ENCODE measurements around the gene TMEM184C. TPM values are rescaled to one million over a fixed set of nuclear protein-coding genes. Genes with fewer than 3 reads are reported as not detected.

Gene TMEM184C
- total RNA-seq, 6 experiments from 2014 or later = 19.0 to 25.3 (median 21.3) TPM

DNA sequence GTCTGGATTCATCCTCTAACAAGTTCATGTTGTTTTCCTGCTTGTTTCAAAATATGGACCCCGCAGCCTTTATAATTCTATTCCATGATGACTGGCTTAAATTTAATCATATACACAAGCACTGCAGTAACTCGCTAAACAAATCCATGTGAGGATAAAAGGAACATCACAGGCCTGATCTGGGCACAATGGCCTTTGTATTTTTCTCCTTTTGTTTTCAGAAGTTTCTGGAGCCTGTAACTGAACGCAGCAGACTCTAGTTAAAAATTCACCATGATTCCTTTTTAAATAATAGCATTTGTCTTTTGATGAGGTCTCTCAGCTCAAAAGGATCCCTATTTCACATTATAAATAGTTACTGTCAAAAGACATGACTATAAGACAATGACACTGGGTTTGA is 30.2 kb upstream of the TMEM184C start:
- no peak for ATAC-seq
- Histone ChIP-seq H3K36me3 (no peaks in the 10 kb centered on the region), H3K4me1 (no peaks in the 10 kb centered on the region), H3K4me3 (no peak overlapping the region), H3K27ac (no peak overlapping the region), H3K9me3 (no peaks in the 10 kb centered on the region), H3K27me3 (peaks cover 0 to 2% of the 10 kb centered on the region in 2 donors)
- no peak for DNase-seq
- 74% methylated on average over 3 of the region's 3 CpGs for WGBS (ENCODE audit: insufficient coverage, low coverage, low lambda C conversion rate, missing lambda C conversion rate)
- intact Hi-C loops (cut with DNase I) = no loop called here
- no peak for TF ChIP-seq POLR2A (IDR thresholded peaks at IDR 0.05)
- TF ChIP-seq, protein P1, sequence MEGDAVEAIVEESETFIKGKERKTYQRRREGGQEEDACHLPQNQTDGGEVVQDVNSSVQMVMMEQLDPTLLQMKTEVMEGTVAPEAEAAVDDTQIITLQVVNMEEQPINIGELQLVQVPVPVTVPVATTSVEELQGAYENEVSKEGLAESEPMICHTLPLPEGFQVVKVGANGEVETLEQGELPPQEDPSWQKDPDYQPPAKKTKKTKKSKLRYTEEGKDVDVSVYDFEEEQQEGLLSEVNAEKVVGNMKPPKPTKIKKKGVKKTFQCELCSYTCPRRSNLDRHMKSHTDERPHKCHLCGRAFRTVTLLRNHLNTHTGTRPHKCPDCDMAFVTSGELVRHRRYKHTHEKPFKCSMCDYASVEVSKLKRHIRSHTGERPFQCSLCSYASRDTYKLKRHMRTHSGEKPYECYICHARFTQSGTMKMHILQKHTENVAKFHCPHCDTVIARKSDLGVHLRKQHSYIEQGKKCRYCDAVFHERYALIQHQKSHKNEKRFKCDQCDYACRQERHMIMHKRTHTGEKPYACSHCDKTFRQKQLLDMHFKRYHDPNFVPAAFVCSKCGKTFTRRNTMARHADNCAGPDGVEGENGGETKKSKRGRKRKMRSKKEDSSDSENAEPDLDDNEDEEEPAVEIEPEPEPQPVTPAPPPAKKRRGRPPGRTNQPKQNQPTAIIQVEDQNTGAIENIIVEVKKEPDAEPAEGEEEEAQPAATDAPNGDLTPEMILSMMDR (IDR thresholded peaks at IDR 0.05) = no peak

DNA sequence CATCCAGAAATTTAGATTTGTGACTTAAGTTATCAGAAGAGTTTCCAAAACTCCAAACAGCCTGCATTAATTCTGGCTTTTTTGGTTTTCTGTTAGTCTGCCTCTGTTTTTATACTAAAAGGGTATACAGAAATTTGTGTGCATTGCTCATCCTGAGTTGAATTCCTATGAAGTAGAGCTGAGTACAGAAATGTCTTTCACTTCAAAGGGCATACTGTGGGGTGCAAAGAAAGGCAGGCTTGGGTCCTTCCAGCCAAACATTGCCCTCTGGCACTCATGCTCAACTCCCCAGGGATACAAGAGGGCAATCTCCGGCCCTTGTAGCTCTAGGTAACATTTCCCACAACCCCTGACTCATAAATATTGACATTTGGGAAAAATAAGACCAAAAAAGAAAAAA is 27.6 kb upstream of the TMEM184C start:
- intact Hi-C loops (cut with DNase I) = no loop called here
- WGBS (ENCODE audit: insufficient coverage, low coverage, low lambda C conversion rate, missing lambda C conversion rate) = 40% methylated on average over 1 of the region's 1 CpG
- H3K27ac ChIP-seq = no peak overlapping the region
- DNase-seq (no peak), ATAC-seq (no peak)
- TF ChIP-seq, protein P1 (IDR thresholded peaks at IDR 0.05) = no peak
- no peak overlapping the region for H3K4me3 ChIP-seq
- no peaks in the 10 kb centered on the region for H3K36me3 ChIP-seq
- H3K4me1 ChIP-seq = no peaks in the 10 kb centered on the region
- H3K9me3 ChIP-seq = no peaks in the 10 kb centered on the region
- peaks cover 0 to 2% of the 10 kb centered on the region in 2 donors for H3K27me3 ChIP-seq

DNA sequence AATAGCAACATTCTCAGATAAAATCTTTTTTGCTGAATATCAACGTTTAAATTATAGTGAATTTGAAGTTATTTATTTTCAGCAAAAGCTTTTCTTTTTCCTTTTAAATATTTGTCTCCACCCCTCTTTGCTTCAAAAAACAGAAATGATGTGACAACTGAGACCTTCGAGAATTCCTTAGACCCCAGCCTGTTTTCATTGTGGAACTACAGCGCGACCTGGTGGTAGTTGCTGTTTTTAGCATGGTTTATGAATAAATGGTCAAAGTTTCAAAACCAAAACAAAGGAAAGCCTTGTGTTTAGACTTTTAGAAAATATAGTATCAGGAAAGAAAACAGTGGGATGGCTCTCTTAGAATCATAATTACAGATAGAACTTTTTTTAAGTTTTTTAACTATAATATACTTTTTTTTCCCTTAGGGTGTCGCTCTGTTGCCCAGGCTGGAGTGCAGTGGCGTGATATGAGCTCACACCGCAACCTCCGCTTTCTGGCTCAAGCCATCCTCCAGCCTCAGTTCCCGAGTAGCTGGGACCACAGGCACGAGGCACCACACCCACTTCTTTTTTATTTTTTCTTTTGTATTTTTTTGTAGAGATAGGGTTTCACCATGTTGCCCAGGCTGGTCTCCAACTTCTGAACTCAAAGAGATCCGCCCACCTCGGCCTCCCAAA is 26.8 kb upstream of the TMEM184C start:
- intact Hi-C loops (cut with DNase I) = no loop called here
- no peak for DNase-seq
- H3K9me3 ChIP-seq = no peaks in the 10 kb centered on the region
- H3K4me3 ChIP-seq = no peak overlapping the region
- H3K27ac ChIP-seq = no peak overlapping the region
- no peaks in the 10 kb centered on the region for H3K4me1 ChIP-seq
- H3K27me3 ChIP-seq = peaks cover 0 to 2% of the 10 kb centered on the region in 2 donors
- WGBS (ENCODE audit: insufficient coverage, low coverage, low lambda C conversion rate, missing lambda C conversion rate) = 43% methylated on average over 12 of the region's 12 CpGs
- no peak for TF ChIP-seq POLR2A (IDR thresholded peaks at IDR 0.05)
- TF ChIP-seq, protein P1 (IDR thresholded peaks at IDR 0.05) = peak; percentile 59 to 74 (median 64)
- no peaks in the 10 kb centered on the region for H3K36me3 ChIP-seq
- peak in 3 of 4 donors; percentile 39 to 60 (median 57) for ATAC-seq

DNA sequence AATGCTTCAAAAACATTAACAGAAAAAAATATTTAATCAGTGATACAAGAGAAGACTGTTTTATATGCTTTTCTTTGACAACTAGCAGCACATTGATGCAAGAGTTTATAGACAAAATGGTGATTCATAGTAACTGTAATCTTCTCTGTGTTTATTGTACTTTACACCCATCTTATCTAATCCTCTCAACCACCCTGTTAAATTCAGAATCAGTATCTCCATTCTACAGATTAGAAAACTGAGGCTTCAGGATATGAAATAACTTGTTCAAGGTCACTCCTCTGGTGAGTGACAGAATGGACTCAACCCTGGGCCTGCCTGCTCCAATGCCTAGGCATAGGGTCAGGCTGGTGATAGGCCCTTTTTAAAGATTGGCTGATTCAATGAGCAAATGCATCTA is 26.1 kb upstream of the TMEM184C start:
- H3K27me3 ChIP-seq = peaks cover 0 to 2% of the 10 kb centered on the region in 2 donors
- TF ChIP-seq, protein P1 (IDR thresholded peaks at IDR 0.05) = no peak
- TF ChIP-seq POLR2A (IDR thresholded peaks at IDR 0.05) = no peak
- no peaks in the 10 kb centered on the region for H3K36me3 ChIP-seq
- no peak overlapping the region for H3K27ac ChIP-seq
- H3K4me1 ChIP-seq = no peaks in the 10 kb centered on the region
- ATAC-seq (no peak), DNase-seq (no peak)
- H3K9me3 ChIP-seq = no peaks in the 10 kb centered on the region
- no peak overlapping the region for H3K4me3 ChIP-seq
- intact Hi-C loops (cut with DNase I) = no loop called here

DNA sequence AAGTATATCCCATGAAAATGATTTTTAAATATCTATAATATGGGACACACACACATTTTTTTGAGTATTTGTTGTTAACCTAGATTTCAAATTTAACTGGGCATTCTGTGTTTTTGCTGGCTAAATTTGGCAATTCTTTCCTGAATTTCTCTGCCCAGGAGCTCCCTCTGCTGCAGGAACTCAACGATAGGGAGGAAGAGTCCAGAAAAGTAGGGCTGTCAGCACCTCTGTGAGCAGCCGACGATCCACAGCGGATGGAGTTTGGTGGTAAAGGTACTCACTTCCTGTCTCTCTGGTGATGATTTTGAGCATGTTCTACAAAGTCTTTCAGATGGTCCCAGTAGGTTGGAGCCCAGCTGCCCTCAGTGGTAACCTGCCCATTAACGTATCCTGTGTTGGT is 23.1 kb upstream of the TMEM184C start:
- Histone ChIP-seq H3K4me3 (no peak overlapping the region), H3K9me3 (no peaks in the 10 kb centered on the region), H3K27ac (no peak overlapping the region), H3K36me3 (no peaks in the 10 kb centered on the region), H3K4me1 (no peaks in the 10 kb centered on the region), H3K27me3 (no peaks in the 10 kb centered on the region)
- ATAC-seq = no peak
- no peak for DNase-seq
- intact Hi-C loops (cut with DNase I) = no loop called here
- 57% methylated on average over 5 of the region's 5 CpGs for WGBS (ENCODE audit: insufficient coverage, low coverage, low lambda C conversion rate, missing lambda C conversion rate)
- no peak for TF ChIP-seq POLR2A (IDR thresholded peaks at IDR 0.05)
- TF ChIP-seq, protein P1 (IDR thresholded peaks at IDR 0.05) = no peak
